Vagina (tissue), 2 donors: ENCODE data around the gene LTC4S.

Source experiments
- CTCF ChIP-seq, 3 experiments: fragments of 450-650 bp in 2 of 3; fragments of 200-600 bp in 1 of 3; sonication (generic) in 1 of 3; IDR thresholded peaks; one replicate each; pipeline ENCODE4 v1.5.1; 2017 to 2019; ENCODE audit warnings: antibody characterized with exemption in 3 of 3, mild to moderate bottlenecking in 2 of 3, moderate library complexity in 2 of 3
- POLR2A ChIP-seq, 2 donors: fragments of 450-650 bp; IDR thresholded peaks; one replicate each; pipeline ENCODE4 v1.6.1; 2017; ENCODE audit warnings: antibody characterized with exemption in 2 of 2, mild to moderate bottlenecking in 2 of 2, moderate library complexity in 2 of 2

DNA sequence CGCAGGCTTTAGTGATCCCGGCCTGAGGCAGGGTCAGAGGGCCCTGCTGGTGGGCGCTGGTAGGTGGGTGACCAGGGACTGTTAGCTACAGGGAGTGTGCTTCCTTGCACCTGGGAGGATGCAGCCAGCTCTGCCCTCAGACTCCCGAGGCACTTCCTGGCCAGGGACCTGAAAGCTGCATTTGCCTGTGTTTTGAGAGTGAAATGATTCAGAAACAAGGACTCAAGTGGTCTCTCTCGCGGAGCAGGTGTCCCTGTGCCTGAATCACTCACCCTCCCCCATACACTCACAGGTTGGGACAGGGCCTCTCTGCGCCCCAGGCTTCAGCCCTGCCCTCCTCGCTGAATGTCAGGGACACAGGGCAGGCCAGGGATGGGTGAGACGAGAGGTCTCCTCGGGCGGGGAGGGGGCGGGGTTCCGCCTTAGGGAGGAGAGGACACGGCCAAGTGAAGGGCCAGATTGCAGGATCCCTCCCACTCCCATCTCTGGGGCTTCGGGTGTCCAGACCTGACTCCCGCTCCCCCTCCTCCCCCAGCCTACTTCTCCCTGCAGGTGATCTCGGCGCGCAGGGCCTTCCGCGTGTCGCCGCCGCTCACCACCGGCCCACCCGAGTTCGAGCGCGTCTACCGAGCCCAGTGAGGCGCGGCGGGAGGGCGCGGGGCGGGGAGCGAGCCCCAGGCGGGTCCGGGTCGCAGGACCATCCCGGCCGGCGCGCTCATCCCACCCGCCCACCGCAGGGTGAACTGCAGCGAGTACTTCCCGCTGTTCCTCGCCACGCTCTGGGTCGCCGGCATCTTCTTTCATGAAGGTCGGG, 1.5 kb downstream of the LTC4S start:
- TF ChIP-seq POLR2A (IDR thresholded peaks at IDR 0.05) = no peak
- TF ChIP-seq CTCF (IDR thresholded peaks at IDR 0.05) = no peak
